Urinary bladder (tissue), 4 donors: ENCODE data around the gene ANGPTL1. TPM values are rescaled to one million over a fixed set of nuclear protein-coding genes. Genes with fewer than 3 reads are reported as not detected.

Experiments used
- DNase-seq: peaks from one replicate; pipeline ENCODE4 v3.0.0-alpha.2; 2015; ENCODE audit errors: extremely low spot score
- H3K27ac ChIP-seq: one replicate; pipeline ENCODE4 v1.5.1; 2013; ENCODE audit warnings: low read depth, mild to moderate bottlenecking, moderate library complexity
- H3K36me3 ChIP-seq: one replicate; pipeline ENCODE4 v1.6.1; 2013; ENCODE audit warnings: mild to moderate bottlenecking, moderate library complexity; ENCODE audit not compliant: insufficient read depth
- H3K4me1 ChIP-seq: one replicate; pipeline ENCODE4 v1.6.1; 2013; ENCODE audit warnings: mild to moderate bottlenecking, moderate library complexity; ENCODE audit not compliant: insufficient read depth
- H3K4me3 ChIP-seq: one replicate; pipeline ENCODE4 v1.5.1; 2013; ENCODE audit warnings: low read depth, low read length
- WGBS: extraction: QIAGEN DNeasy Blood & Tissue Kit; methylation state at CpG from one replicate; pipeline ENCODE4 v1.1.7; 2013; 5-methylcytosine and 5-hydroxymethylcytosine counted together
- polyA plus RNA-seq: library from polyadenylated mRNA; stranded (reverse); fragments of 200-250 nt; gene quantifications from one replicate; pipeline ENCODE4 v1.2.3, GENCODE V29; 2013
- total RNA-seq: library from RNA; depleted of rRNA; stranded (reverse); fragments of >200 nt; gene quantifications from one replicate; pipeline ENCODE4 v1.2.3, GENCODE V29; 2014
- donor health status: healthy with polysubstance abuse.
- donor health status: healthy.

The ANGPTL1 gene
- total and polyA plus RNA-seq, 2 donors, result 47.5 to 89.2 TPM

DNA sequence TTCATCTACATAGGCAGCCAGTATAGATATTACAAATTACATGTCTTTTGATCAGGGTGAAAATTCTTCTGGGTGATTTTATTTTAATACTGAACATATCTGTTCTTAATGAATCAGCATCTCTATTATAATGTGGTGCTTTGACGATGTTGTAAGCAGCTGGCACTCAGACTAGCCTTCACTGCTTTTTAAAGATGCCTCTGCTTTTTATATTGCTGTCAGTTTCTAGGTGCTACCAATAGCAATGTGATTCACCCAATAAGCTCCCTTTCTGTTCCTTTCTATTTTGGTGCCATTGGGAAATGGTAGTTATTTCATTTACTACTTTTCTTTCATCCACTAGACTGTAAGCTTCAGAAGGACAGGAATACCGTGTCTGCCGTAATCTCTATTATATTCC, 11.1 kb upstream of the ANGPTL1 start:
- no peak for DNase-seq
- H3K27ac ChIP-seq, result no peak overlapping the region
- no peaks in the 10 kb centered on the region for H3K36me3 ChIP-seq
- H3K4me1 ChIP-seq, result no peaks in the 10 kb centered on the region
- WGBS, result 95% methylated on average over 3 of the region's 3 CpGs
- no peak overlapping the region for H3K4me3 ChIP-seq

DNA sequence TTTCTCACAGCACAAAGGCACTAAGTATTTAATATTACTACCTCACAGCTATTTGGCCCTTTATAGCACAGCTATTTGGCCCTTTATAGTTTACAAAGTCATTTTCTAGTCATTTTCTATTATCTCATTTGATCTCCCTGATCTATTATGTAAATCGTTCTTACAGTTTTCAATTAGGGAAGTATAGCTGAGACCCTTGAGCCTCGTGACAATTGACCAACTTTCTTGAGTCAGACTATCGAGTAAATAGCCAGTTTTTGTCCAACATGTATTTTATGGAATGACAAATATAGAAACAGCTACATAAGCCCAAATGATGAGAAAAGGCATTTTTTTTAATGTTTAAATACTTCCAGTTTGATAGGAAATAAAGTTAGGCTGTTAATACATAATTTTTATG, 7.0 kb upstream of the ANGPTL1 start:
- WGBS, result 89% methylated on average over 3 of the region's 3 CpGs
- Histone ChIP-seq H3K4me3 (no peak overlapping the region), H3K36me3 (no peaks in the 10 kb centered on the region), H3K27ac (no peak overlapping the region), H3K4me1 (no peaks in the 10 kb centered on the region)
- DNase-seq, result no peak

DNA sequence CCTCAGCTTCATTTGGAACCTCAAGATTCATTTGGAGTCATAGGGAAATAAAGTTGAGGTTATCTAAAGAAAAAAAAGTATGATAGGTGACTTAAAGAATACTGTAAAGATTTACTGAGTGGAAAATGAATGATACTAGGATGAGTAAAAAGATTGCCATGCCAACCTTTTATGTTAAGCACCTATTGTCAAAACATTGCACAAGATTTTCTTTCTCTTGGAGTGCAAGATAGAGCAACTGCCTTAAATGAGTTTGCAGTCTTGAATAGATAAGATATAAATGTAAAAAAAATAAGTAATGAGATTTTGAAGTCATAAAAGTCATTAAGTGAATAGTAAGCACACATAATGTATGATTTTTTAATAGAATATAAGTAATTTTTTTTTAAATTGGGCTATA, 5.1 kb upstream of the ANGPTL1 start:
- H3K4me1 ChIP-seq, result no peaks in the 10 kb centered on the region
- no peak overlapping the region for H3K27ac ChIP-seq
- no peak overlapping the region for H3K4me3 ChIP-seq
- no peak for DNase-seq
- no peaks in the 10 kb centered on the region for H3K36me3 ChIP-seq

- WGBS, result 81% methylated on average over 2 of the region's 2 CpGs
- Histone ChIP-seq H3K27ac (no peak overlapping the region), H3K4me3 (no peak overlapping the region), H3K4me1 (no peaks in the 10 kb centered on the region), H3K36me3 (no peaks in the 10 kb centered on the region)
- DNase-seq, result no peak
These were observed 4.1 kb upstream of the ANGPTL1 start for GRCh38 chr1:178874966-178875365.

- Histone ChIP-seq H3K4me1 (no peaks in the 10 kb centered on the region), H3K27ac (peak overlapping the region; percentile 23), H3K4me3 (no peak overlapping the region), H3K36me3 (no peaks in the 10 kb centered on the region)
- no peak for DNase-seq
These were observed 859 bp upstream of the ANGPTL1 start for GRCh38 chr1:178871551-178872320.

- no peak overlapping the region for H3K27ac ChIP-seq
- H3K4me1 ChIP-seq, result no peaks in the 10 kb centered on the region
- H3K4me3 ChIP-seq, result no peak overlapping the region
- no peaks in the 10 kb centered on the region for H3K36me3 ChIP-seq
- WGBS, result 25% methylated on average over 1 of the region's 1 CpG
- no peak for DNase-seq
These were observed 656 bp downstream of the ANGPTL1 start for GRCh38 chr1:178870221-178870620.

GRCh38 chr1:178869119-178869697, 1.7 kb downstream of the ANGPTL1 start:
- H3K4me3 ChIP-seq, result no peak overlapping the region
- DNase-seq, result no peak
- no peaks in the 10 kb centered on the region for H3K36me3 ChIP-seq
- 30% methylated on average over 3 of the region's 3 CpGs for WGBS
- H3K27ac ChIP-seq, result no peak overlapping the region
- H3K4me1 ChIP-seq, result no peaks in the 10 kb centered on the region

DNA sequence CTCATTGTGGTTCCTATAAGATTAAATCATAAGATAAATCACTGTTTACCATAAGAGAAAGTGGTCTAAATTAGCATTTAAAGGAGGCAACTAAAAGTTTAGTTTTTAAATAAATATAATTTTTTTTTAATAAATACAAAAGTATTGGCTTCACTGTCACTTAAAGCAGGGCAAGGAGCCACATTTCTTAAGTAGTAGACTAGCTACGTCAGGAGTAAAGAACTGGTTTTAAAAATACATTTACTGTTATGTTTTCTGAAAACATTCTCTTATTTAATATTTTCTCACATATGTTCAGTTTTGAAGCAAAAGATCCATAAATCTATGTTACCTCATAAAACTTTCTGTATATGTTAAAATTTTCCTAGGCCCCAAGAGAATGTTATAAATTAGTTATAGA, 2.2 kb downstream of the ANGPTL1 start:
- H3K4me3 ChIP-seq, result no peak overlapping the region
- 46% methylated on average over 1 of the region's 1 CpG for WGBS
- H3K36me3 ChIP-seq, result no peaks in the 10 kb centered on the region
- no peaks in the 10 kb centered on the region for H3K4me1 ChIP-seq
- DNase-seq, result no peak
- H3K27ac ChIP-seq, result no peak overlapping the region

- Histone ChIP-seq H3K27ac (no peak overlapping the region), H3K4me1 (no peaks in the 10 kb centered on the region), H3K36me3 (no peaks in the 10 kb centered on the region), H3K4me3 (peak overlapping the region; percentile 18)
- no peak for DNase-seq
- WGBS, result 50% methylated on average over 5 of the region's 5 CpGs
These were observed 3.2 kb downstream of the ANGPTL1 start for GRCh38 chr1:178867670-178868069.

- 85% methylated on average over 6 of the region's 6 CpGs for WGBS
- no peak overlapping the region for H3K4me3 ChIP-seq
These were observed 6.6 kb downstream of the ANGPTL1 start for GRCh38 chr1:178864326-178864725.

GRCh38 chr1:178862864-178863263, 8.0 kb downstream of the ANGPTL1 start:
- peaks cover 2% of the 10 kb centered on the region for H3K36me3 ChIP-seq
- no peak overlapping the region for H3K27ac ChIP-seq
- no peak overlapping the region for H3K4me3 ChIP-seq
- no peak for DNase-seq
- H3K4me1 ChIP-seq, result no peaks in the 10 kb centered on the region

More at GRCh38 chr1:178864326-178864725, 6.6 kb downstream of the ANGPTL1 start:
- no peak for DNase-seq
- Histone ChIP-seq H3K4me1 (no peaks in the 10 kb centered on the region), H3K27ac (no peak overlapping the region), H3K36me3 (peaks cover 2% of the 10 kb centered on the region)

DNA sequence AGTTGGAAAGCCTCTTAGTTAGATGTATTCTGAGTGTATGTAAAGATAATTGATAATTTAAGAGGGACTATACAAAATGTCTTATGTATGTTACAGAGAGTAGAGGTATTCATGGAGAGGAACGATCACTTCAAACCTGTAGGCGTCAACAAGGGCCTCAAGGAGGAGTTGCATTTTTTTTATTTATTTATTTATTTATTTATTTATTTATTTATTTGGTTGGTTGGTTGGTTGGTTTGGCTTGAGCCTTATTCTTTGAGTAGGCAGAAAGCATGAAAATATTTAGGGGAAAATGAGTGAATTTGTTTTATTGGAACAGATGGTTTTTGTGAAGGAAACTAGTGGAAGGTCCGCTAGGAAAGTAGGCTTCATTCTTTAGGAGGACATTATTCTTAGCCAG, 8.5 kb downstream of the ANGPTL1 start:
- 98% methylated on average over 3 of the region's 3 CpGs for WGBS
- Histone ChIP-seq H3K4me1 (no peaks in the 10 kb centered on the region), H3K27ac (no peak overlapping the region), H3K36me3 (peaks cover 2% of the 10 kb centered on the region), H3K4me3 (no peak overlapping the region)
- DNase-seq, result no peak

DNA sequence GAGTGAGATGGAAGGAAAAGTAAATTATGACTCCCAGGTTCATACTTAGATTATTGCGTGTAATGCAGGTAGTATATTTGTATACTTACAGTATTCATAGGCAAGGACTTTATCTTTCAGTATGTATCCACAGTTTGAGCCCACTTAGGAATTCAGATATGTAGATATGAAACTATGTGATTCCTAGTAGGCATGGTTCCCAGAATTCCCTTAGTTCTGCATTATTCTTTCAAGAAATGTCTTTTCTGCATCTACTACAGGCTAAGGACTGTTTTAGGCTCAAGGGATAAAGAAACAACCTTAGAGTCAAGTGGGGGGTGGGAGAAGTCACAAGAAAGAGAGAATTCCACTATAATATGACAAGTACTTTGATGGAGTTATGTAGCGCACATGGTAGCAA, 13.8 kb downstream of the ANGPTL1 start:
- peaks cover 2% of the 10 kb centered on the region for H3K36me3 ChIP-seq
- no peak overlapping the region for H3K27ac ChIP-seq
- no peaks in the 10 kb centered on the region for H3K4me1 ChIP-seq
- no peak overlapping the region for H3K4me3 ChIP-seq
- 98% methylated on average over 2 of the region's 2 CpGs for WGBS
- DNase-seq, result no peak

GRCh38 chr1:178849918-178850317, 21.0 kb downstream of the ANGPTL1 start:
- WGBS, result 76% methylated on average over 2 of the region's 2 CpGs
- H3K36me3 ChIP-seq, result no peaks in the 10 kb centered on the region
- no peak overlapping the region for H3K4me3 ChIP-seq
- DNase-seq, result no peak
- no peak overlapping the region for H3K27ac ChIP-seq
- no peaks in the 10 kb centered on the region for H3K4me1 ChIP-seq
